ENCODE data around the gene SCPEP1. TPM values are rescaled to one million over a fixed set of nuclear protein-coding genes. Genes with fewer than 3 reads are reported as not detected.

SCPEP1 gene
- total RNA-seq, 1 donor from 2014 or later = 53.5 TPM

DNA sequence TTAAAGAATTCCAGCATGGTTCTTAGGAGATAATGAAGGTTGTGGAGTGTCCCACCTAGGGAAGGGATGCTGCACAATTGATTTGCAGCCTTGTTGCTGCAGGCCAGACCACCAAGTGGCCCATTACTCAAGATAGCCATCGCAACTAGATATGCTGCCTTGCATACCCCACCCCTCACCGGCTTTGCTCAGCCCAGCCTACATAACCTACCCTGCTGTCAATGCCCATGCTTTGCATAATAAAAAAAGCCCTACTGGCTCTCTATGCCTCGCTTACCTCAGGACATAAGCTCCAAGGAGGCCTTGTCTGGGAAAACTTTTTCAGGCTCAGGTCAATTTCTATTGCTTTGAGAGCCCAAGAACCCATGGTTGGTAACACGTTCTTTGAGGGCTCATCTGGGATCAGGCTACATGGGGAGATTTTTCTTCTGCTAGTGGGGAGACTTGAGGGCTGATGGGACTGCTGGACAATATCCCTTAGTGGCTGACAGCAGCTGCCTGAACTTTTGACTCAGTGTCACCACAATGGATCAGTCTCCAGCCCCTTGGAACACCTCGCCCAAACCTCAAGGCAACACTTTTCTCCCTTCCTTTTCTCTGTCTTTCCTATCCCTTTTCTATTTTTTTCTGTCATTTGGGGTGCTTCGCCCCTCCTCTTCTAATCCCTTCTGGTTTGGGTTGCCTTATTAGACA, 38.3 kb downstream of the SCPEP1 start:
- Mint-ChIP-seq H3K4me1 (ENCODE audit: unreplicated experiment) (peaks cover 21% of the 10 kb centered on the region), H3K36me3 (no peaks in the 10 kb centered on the region), H3K9me3 (peaks cover 5% of the 10 kb centered on the region), H3K27ac (peak overlapping the region; percentile 86), H3K4me3 (peak overlapping the region; percentile 73), H3K27me3 (no peaks in the 10 kb centered on the region)
- TF ChIP-seq, protein P1, sequence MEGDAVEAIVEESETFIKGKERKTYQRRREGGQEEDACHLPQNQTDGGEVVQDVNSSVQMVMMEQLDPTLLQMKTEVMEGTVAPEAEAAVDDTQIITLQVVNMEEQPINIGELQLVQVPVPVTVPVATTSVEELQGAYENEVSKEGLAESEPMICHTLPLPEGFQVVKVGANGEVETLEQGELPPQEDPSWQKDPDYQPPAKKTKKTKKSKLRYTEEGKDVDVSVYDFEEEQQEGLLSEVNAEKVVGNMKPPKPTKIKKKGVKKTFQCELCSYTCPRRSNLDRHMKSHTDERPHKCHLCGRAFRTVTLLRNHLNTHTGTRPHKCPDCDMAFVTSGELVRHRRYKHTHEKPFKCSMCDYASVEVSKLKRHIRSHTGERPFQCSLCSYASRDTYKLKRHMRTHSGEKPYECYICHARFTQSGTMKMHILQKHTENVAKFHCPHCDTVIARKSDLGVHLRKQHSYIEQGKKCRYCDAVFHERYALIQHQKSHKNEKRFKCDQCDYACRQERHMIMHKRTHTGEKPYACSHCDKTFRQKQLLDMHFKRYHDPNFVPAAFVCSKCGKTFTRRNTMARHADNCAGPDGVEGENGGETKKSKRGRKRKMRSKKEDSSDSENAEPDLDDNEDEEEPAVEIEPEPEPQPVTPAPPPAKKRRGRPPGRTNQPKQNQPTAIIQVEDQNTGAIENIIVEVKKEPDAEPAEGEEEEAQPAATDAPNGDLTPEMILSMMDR (conservative IDR thresholded peaks at IDR 0.05) = no peak
- no peak for DNase-seq (ENCODE audit: extremely low spot score, unreplicated experiment)

DNA sequence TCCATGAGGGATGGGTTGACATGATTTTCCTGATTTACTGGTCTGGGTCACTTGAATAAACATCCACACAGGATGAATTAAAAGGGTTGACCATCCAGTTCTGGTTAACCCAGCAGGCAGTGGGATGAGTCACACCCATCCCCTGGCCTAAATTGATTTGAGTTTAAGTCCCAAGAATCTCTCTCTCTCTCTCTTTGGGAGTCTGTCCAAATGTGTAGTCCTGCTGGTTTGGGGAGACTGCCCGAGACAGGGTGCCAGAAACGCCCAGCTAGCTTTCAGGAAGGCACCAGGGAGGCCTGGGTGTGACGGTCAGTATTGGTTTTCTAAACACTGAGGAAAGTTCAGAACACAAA, 38.8 kb downstream of the SCPEP1 start:
- H3K4me3 Mint-ChIP-seq = peak overlapping the region; percentile 73
- H3K27ac Mint-ChIP-seq = peak overlapping the region; percentile 86
- TF ChIP-seq, protein P1 (conservative IDR thresholded peaks at IDR 0.05) = no peak
- H3K9me3 Mint-ChIP-seq = peaks cover 5% of the 10 kb centered on the region
- H3K36me3 Mint-ChIP-seq = no peaks in the 10 kb centered on the region
- no peaks in the 10 kb centered on the region for H3K27me3 Mint-ChIP-seq
- DNase-seq (ENCODE audit: extremely low spot score, unreplicated experiment) = no peak
- peaks cover 16% of the 10 kb centered on the region for H3K4me1 Mint-ChIP-seq (ENCODE audit: unreplicated experiment)

DNA sequence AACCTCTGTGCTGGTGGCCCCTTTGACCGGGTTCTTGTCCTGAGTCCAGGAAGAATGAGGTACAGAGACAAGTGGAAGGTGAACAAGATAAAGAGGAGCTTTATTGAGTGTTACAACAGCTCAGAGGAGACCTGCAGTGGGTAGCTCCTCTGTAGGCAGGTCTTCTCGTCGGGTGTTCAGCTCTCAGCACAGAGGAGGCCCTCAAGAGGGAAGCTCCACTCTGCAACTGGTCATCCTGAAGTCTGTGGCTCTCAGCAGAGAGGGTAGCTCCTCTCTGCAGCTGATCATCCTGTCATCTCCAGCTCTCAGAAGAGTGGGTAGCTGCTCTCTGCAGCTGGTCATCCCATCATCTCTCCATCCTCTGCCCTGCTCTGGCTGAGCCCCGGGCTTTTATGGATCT, 39.7 kb downstream of the SCPEP1 start:
- no peaks in the 10 kb centered on the region for H3K36me3 Mint-ChIP-seq
- no peak overlapping the region for H3K4me3 Mint-ChIP-seq
- H3K27me3 Mint-ChIP-seq = no peaks in the 10 kb centered on the region
- peaks cover 5% of the 10 kb centered on the region for H3K9me3 Mint-ChIP-seq
- DNase-seq (ENCODE audit: extremely low spot score, unreplicated experiment) = no peak
- TF ChIP-seq, protein P1 (conservative IDR thresholded peaks at IDR 0.05) = no peak
- H3K27ac Mint-ChIP-seq = no peak overlapping the region
- peaks cover 15% of the 10 kb centered on the region for H3K4me1 Mint-ChIP-seq (ENCODE audit: unreplicated experiment)

DNA sequence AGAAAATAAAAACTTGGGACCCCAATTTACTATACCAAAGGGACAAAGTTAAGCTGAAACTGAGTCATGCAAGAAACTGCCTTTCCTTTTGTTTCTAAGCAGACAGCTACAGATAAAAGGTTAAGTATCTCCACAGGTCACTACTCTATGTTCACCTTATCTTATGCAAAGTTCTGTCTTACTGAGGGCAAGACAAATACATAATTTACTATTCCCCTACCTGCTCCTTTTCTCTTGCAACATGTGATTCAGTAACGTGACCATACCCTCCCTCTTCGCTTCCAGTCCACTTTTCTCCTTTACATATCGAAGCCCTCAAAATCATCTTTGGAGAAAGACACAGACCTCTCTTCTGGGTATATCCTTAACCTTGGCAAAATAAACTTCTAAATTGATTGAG, 42.3 kb downstream of the SCPEP1 start:
- no peak for DNase-seq (ENCODE audit: extremely low spot score, unreplicated experiment)
- no peaks in the 10 kb centered on the region for H3K27me3 Mint-ChIP-seq
- H3K4me1 Mint-ChIP-seq (ENCODE audit: unreplicated experiment) = peaks cover 15% of the 10 kb centered on the region
- no peak overlapping the region for H3K27ac Mint-ChIP-seq
- TF ChIP-seq, protein P1 (conservative IDR thresholded peaks at IDR 0.05) = no peak
- no peak overlapping the region for H3K4me3 Mint-ChIP-seq
- peaks cover 5% of the 10 kb centered on the region for H3K9me3 Mint-ChIP-seq
- no peaks in the 10 kb centered on the region for H3K36me3 Mint-ChIP-seq

DNA sequence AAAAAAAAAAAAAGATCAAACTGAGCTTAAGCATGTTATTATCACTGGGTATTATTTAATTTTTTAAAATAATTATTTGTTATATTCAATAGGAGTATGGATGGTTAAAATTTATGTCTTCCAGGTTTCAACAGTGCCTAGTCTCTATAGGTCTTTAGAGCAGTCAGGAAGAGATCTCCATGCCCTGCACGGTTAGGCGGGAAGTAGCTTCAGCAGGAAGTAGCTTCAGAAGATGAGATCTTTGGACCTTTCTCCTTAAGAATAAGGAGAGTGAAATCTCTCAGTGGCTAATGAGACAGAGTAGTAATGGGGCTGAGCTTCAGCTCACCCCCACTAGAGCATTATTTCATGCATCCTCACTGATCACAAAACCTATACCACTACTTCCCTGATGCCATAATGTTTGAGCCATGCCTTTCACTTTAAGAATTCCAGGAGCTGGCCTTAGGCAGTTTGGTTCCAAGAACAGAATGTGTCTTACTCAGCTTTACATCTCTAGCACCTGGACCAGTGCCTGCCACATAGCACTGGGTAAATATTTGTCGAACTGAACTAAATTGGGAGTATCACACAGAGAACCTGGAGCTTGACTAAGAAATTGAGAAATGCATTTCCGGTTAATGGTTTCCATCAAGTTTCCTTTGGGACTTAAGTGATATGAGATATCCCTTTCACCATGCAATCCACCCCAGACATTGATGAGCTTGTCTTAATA, 43.5 kb downstream of the SCPEP1 start:
- DNase-seq (ENCODE audit: extremely low spot score, unreplicated experiment) = no peak
- TF ChIP-seq, protein P1 (conservative IDR thresholded peaks at IDR 0.05) = no peak
- no peak overlapping the region for H3K4me3 Mint-ChIP-seq
- peaks cover 9% of the 10 kb centered on the region for H3K9me3 Mint-ChIP-seq
- no peaks in the 10 kb centered on the region for H3K27me3 Mint-ChIP-seq
- H3K27ac Mint-ChIP-seq = no peak overlapping the region
- peaks cover 11% of the 10 kb centered on the region for H3K4me1 Mint-ChIP-seq (ENCODE audit: unreplicated experiment)
- H3K36me3 Mint-ChIP-seq = no peaks in the 10 kb centered on the region
